Effector memory CD4-positive, alpha-beta T cell (primary cell): ENCODE data around the gene STT3B.
"Not testable (repeated sequence)": the region's sequence is repeated elsewhere in the genome, so short reads cannot be mapped to it uniquely, and the experiment has no call there.

Experiments used
- DNase-seq, 3 donors: peaks; one replicate each; pipeline ENCODE4 v3.0.0-alpha.2; 2020
- H3K27ac ChIP-seq: 2 replicates; pipeline ENCODE4 v1.7.0; 2013; ENCODE audit warnings: mild to moderate bottlenecking, low read length, moderate library complexity; ENCODE audit not compliant: insufficient read depth, poor library complexity, severe bottlenecking
- H3K27me3 ChIP-seq: replicated peaks from 2 replicates; pipeline ENCODE4 v1.7.0; 2013; ENCODE audit warnings: mild to moderate bottlenecking, low read length; ENCODE audit not compliant: insufficient read depth, control insufficient read depth, poor library complexity, severe bottlenecking
- H3K36me3 ChIP-seq: 2 replicates; pipeline ENCODE4 v1.7.0; 2013; ENCODE audit warnings: mild to moderate bottlenecking, low read length, moderate library complexity; ENCODE audit not compliant: control insufficient read depth, insufficient read depth
- H3K4me1 ChIP-seq: 2 replicates; pipeline ENCODE4 v1.7.0; 2013; ENCODE audit warnings: low read length, mild to moderate bottlenecking; ENCODE audit not compliant: control insufficient read depth, insufficient read depth, poor library complexity, severe bottlenecking
- H3K4me3 ChIP-seq: 2 replicates; pipeline ENCODE4 v1.7.0; 2013; ENCODE audit warnings: low read length, low read depth, mild to moderate bottlenecking; ENCODE audit not compliant: insufficient read depth, poor library complexity, severe bottlenecking
- H3K9me3 ChIP-seq: 2 replicates; pipeline ENCODE4 v1.7.0; 2013; ENCODE audit warnings: mild to moderate bottlenecking, low read length, moderate library complexity; ENCODE audit not compliant: control insufficient read depth

STT3B gene

GRCh38 chr3:31580645-31581044 lies 47.9 kb downstream of the STT3B start:
- Histone ChIP-seq H3K4me1 (peaks cover 4% of the 10 kb centered on the region), H3K27ac (no peak overlapping the region)
- no peak for DNase-seq

GRCh38 chr3:31581660-31582059 lies 48.9 kb downstream of the STT3B start:
- no peak for DNase-seq
- no peaks in the 10 kb centered on the region for H3K27me3 ChIP-seq
- H3K27ac ChIP-seq: no peak overlapping the region

More at GRCh38 chr3:31580645-31581044, 47.9 kb downstream of the STT3B start:
- H3K9me3 ChIP-seq: no peaks in the 10 kb centered on the region
- no peak overlapping the region for H3K4me3 ChIP-seq
- H3K27me3 ChIP-seq: no peaks in the 10 kb centered on the region
- peaks cover 8% of the 10 kb centered on the region for H3K36me3 ChIP-seq

GRCh38 chr3:31589228-31589627 lies 56.5 kb downstream of the STT3B start:
- peaks cover 46% of the 10 kb centered on the region for H3K36me3 ChIP-seq
- no peak overlapping the region for H3K27ac ChIP-seq
- no peaks in the 10 kb centered on the region for H3K27me3 ChIP-seq
- no peaks in the 10 kb centered on the region for H3K9me3 ChIP-seq
- H3K4me3 ChIP-seq: no peak overlapping the region
- H3K4me1 ChIP-seq: no peaks in the 10 kb centered on the region
- DNase-seq: no peak

More at GRCh38 chr3:31581660-31582059, 48.9 kb downstream of the STT3B start:
- Histone ChIP-seq H3K9me3 (no peaks in the 10 kb centered on the region), H3K4me3 (no peak overlapping the region), H3K4me1 (no peaks in the 10 kb centered on the region), H3K36me3 (peaks cover 8% of the 10 kb centered on the region)

GRCh38 chr3:31590650-31591049 lies 57.9 kb downstream of the STT3B start:
- no peak for DNase-seq
- Histone ChIP-seq H3K27ac (no peak overlapping the region), H3K4me1 (no peaks in the 10 kb centered on the region), H3K36me3 (peaks cover 53% of the 10 kb centered on the region), H3K9me3 (no peaks in the 10 kb centered on the region), H3K27me3 (no peaks in the 10 kb centered on the region), H3K4me3 (no peak overlapping the region)

- no peaks in the 10 kb centered on the region for H3K9me3 ChIP-seq
- no peak overlapping the region for H3K27ac ChIP-seq
- H3K4me3 ChIP-seq: no peak overlapping the region
- H3K36me3 ChIP-seq: peaks cover 55% of the 10 kb centered on the region
- no peak for DNase-seq
- no peaks in the 10 kb centered on the region for H3K4me1 ChIP-seq
- H3K27me3 ChIP-seq: no peaks in the 10 kb centered on the region
These were observed 60.0 kb downstream of the STT3B start for GRCh38 chr3:31592764-31593163.

GRCh38 chr3:31596176-31596575 lies 63.5 kb downstream of the STT3B start:
- Histone ChIP-seq H3K4me1 (no peaks in the 10 kb centered on the region), H3K27ac (no peak overlapping the region), H3K36me3 (peaks cover 46% of the 10 kb centered on the region), H3K27me3 (no peaks in the 10 kb centered on the region), H3K9me3 (no peaks in the 10 kb centered on the region), H3K4me3 (no peak overlapping the region)
- no peak for DNase-seq

GRCh38 chr3:31600431-31600830 lies 67.7 kb downstream of the STT3B start:
- no peaks in the 10 kb centered on the region for H3K4me1 ChIP-seq
- no peak overlapping the region for H3K4me3 ChIP-seq
- no peak overlapping the region for H3K27ac ChIP-seq
- peaks cover 49% of the 10 kb centered on the region for H3K36me3 ChIP-seq
- no peak for DNase-seq
- H3K9me3 ChIP-seq: no peaks in the 10 kb centered on the region
- H3K27me3 ChIP-seq: no peaks in the 10 kb centered on the region

- H3K4me3 ChIP-seq: not testable (repeated sequence)
These were observed 72.6 kb downstream of the STT3B start for GRCh38 chr3:31605333-31605732.

GRCh38 chr3:31606453-31606852 lies 73.7 kb downstream of the STT3B start:
- Histone ChIP-seq H3K36me3 (peaks cover 50% of the 10 kb centered on the region), H3K4me3 (no peak overlapping the region), H3K27ac (no peak overlapping the region), H3K27me3 (no peaks in the 10 kb centered on the region), H3K9me3 (no peaks in the 10 kb centered on the region), H3K4me1 (peaks cover 4% of the 10 kb centered on the region)
- DNase-seq: no peak

More at GRCh38 chr3:31605333-31605732, 72.6 kb downstream of the STT3B start:
- H3K9me3 ChIP-seq, DNase-seq, H3K27ac ChIP-seq, H3K4me1 ChIP-seq, H3K27me3 ChIP-seq: not testable (repeated sequence)
- H3K36me3 ChIP-seq: peaks cover 61% of the 10 kb centered on the region

GRCh38 chr3:31610700-31611275 lies 78.1 kb downstream of the STT3B start:
- H3K36me3 ChIP-seq: peaks cover 26% of the 10 kb centered on the region
- no peak for DNase-seq
- peaks cover 4% of the 10 kb centered on the region for H3K4me1 ChIP-seq
- no peaks in the 10 kb centered on the region for H3K9me3 ChIP-seq
- no peaks in the 10 kb centered on the region for H3K27me3 ChIP-seq
- H3K4me3 ChIP-seq: no peak overlapping the region
- H3K27ac ChIP-seq: no peak overlapping the region
